AG08395 (cell line): Measurements from ENCODE around the gene P2RX7.
A peak's percentile ranks its signal among the peaks of the same experiment; 100 is the strongest.

Experiments
- DNase-seq: peaks from one replicate; pipeline ENCODE4 v3.0.0; 2012; ENCODE audit warnings: mixed read lengths, low spot score

P2RX7 gene

GRCh38 chr12:121132601-121133481 lies at the start of gene P2RX7:
Gene P2RX7, plus strand, starts transcription at chr12:121132876. Its CDS starts 95 bp downstream, at chr12:121132971.
- DNase-seq: peak; percentile 87

- no peak for DNase-seq
Measured at GRCh38 chr12:121084229-121084628, 48.4 kb upstream of the P2RX7 start.

GRCh38 chr12:121085069-121085468 lies 47.6 kb upstream of the P2RX7 start:
- no peak for DNase-seq

- no peak for DNase-seq
Measured at GRCh38 chr12:121085506-121086353, 46.9 kb upstream of the P2RX7 start.

GRCh38 chr12:121086781-121087295 lies 45.8 kb upstream of the P2RX7 start:
- DNase-seq: no peak

GRCh38 chr12:121087467-121088194 lies 45.0 kb upstream of the P2RX7 start:
- DNase-seq: no peak

- DNase-seq: no peak
Measured at GRCh38 chr12:121088195-121088585, 44.5 kb upstream of the P2RX7 start.

- DNase-seq: no peak
Measured at GRCh38 chr12:121089031-121089812, 43.5 kb upstream of the P2RX7 start.

GRCh38 chr12:121089813-121090430 lies 42.8 kb upstream of the P2RX7 start:
- DNase-seq: no peak

GRCh38 chr12:121090586-121091514 lies 41.8 kb upstream of the P2RX7 start:
- DNase-seq: no peak

GRCh38 chr12:121092034-121092433 lies 40.6 kb upstream of the P2RX7 start:
- DNase-seq: no peak

GRCh38 chr12:121093487-121093891 lies 39.2 kb upstream of the P2RX7 start:
- no peak for DNase-seq

GRCh38 chr12:121095544-121096198 lies 37.0 kb upstream of the P2RX7 start:
- DNase-seq: peak; percentile 89

- DNase-seq: no peak
Measured at GRCh38 chr12:121096199-121096798, 36.4 kb upstream of the P2RX7 start.

- no peak for DNase-seq
Measured at GRCh38 chr12:121099779-121100178, 32.9 kb upstream of the P2RX7 start.

- DNase-seq: no peak
Measured at GRCh38 chr12:121102307-121102706, 30.4 kb upstream of the P2RX7 start.

- no peak for DNase-seq
Measured at GRCh38 chr12:121107681-121108080, 25.0 kb upstream of the P2RX7 start.

- DNase-seq: no peak
Measured at GRCh38 chr12:121108492-121108891, 24.2 kb upstream of the P2RX7 start.
